ENCODE results near the gene MESP2. TPM values are rescaled to one million over a fixed set of nuclear protein-coding genes. Genes with fewer than 3 reads are reported as not detected.

The MESP2 gene
- polyA plus RNA-seq, 1 donor = 0.35 TPM

DNA sequence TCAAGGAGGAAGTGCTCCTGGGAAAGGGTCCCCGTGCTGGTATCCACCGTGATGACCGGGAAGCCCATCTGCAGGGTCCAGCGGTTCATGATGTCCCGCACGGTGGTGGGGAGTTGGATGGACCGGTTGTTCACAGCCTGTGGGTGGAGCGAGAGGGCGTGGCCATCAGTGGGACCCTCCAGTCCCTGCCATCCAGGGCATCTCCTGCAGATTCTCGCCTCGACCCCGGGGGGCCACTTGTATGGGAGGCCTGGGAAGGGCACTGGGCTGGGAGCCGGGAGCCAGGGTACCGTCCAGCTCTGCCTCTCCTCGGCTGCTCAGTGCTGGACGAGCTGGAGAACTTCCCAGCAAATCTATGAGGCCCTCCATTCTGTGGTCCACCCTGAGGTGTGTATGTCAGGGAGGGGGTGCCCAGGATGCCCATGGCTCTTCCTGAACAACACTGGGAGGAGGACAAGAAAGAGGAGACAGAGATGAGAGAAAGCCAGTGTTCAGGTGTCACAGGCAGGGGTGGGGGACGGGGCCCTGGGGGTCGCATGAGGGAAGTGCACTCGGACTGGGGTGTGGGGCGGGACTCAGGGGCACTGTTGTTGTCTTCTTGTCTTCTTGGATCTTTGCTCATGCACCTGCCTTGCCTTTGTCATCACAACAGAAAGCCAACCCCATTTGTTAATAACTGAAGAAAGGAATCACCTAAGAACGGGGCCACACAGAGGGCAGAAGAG lies 25.5 kb downstream of the MESP2 start:
- DNase-seq (ENCODE audit: low read depth) = no peak

DNA sequence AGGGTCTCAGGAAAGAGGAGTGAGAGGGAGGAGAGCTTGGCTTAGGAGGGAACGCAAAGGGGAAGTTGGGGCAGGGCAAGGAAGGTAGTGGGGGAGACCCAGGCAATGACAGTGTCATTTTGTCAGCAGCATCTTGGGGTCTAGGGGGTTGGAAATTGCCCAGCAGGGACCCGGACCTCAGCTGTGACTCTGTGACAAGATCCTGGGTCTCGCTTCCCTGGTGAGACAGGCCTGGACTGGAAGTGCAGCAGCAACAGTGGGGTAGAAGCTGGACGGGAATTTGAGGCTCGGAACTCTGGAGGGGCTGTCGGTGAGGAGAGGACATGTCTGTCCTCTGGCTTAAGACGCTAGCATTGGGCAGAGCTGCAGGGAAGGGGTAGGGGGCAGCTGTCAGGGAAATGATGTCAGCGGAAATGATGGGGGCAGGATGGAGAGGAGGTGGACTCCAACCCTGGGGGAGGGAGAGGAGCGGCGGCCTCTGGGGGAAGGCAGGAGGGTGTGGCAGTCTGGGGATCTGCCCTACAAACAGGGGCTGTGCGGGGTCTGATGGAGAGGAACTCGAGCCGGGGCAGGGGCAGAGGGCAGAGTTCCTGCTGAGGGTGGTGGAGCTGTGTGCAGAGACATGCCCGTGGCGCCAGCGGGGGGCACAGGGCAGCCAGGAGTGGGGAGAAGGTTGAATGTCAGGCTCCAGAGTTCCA lies 26.2 kb downstream of the MESP2 start:
- no peak for DNase-seq (ENCODE audit: low read depth)

DNA sequence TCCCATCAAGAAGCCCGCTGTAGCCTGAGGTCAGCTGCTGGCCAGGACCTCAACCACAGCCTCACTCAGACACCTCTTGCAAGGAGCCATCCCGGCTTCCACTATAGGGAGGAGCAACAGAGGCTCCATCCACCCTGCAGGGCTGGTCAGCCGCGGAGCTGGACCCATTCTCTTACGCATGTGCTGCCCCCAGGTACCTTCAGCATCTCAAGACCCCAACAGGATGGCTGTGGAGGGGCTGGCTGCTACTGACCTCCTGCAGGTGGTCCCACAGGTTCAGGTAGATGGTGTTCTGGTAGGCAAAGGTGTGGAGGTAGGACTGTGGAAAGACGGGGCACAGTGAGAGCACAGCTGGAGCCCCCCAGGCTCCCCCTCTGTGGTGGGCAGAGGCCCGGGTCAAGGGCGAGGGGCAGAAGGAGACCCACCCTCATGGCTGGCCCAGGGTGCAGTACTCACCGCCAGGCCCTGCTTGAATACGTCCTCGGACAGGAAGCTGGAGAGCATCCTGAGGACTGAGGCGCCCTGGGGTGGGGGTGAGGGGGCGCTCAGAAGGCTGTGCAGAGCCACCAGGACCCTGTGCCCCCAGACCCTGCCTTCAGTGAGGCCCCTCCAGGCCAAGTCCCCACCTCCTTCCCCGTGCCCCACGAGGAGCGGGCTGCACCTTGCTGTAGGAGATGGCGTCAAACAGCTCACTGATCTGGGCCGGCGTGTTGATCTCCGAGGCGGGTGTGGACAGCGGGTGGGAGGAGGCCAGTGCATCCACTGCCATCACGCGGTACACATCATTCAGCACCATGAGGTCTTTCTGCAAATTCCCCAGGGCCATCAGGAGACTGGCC lies 27.1 kb downstream of the MESP2 start:
- no peak for DNase-seq (ENCODE audit: low read depth)

DNA sequence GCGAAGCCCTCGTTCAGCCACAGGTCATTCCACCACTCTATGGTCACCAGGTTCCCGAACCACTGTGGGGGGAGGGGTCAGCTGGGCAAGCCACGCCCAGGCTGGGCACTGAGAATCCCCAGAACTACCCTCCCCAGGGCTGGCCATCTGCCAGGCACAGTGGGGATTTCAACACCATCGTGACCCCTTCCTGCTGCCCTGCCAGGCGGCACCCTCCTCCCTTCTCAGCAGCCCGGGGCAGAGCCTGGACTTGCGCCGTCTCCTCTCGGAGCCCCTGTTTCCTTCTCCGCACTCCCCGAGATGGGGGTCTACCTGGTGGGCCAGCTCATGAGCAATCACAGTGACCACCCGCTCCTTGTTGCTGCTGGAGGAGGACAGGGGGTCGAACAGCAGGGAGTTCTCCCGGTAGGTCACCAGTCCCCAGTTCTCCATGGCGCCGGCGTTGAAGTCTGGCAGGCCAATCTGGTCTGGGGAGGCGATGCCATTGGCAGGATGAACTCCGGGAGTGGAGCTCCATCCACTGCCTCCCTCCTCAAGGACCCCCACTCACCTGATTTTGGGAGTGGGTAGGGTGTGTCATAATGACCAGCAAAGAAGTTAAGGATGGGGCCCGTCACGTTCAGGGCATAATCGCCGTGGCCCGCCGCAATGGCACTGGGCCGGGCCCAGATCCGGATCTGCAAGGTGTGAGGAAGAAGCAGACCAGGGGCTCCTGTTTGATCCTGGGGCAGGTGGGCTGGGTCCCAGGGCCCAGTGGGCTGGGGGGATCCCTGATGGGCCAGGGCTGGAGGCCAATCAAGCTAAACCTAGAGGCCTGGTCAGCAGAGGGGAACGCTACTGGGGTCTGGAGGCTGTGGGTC lies 28.0 kb downstream of the MESP2 start:
- DNase-seq (ENCODE audit: low read depth) = no peak

DNA sequence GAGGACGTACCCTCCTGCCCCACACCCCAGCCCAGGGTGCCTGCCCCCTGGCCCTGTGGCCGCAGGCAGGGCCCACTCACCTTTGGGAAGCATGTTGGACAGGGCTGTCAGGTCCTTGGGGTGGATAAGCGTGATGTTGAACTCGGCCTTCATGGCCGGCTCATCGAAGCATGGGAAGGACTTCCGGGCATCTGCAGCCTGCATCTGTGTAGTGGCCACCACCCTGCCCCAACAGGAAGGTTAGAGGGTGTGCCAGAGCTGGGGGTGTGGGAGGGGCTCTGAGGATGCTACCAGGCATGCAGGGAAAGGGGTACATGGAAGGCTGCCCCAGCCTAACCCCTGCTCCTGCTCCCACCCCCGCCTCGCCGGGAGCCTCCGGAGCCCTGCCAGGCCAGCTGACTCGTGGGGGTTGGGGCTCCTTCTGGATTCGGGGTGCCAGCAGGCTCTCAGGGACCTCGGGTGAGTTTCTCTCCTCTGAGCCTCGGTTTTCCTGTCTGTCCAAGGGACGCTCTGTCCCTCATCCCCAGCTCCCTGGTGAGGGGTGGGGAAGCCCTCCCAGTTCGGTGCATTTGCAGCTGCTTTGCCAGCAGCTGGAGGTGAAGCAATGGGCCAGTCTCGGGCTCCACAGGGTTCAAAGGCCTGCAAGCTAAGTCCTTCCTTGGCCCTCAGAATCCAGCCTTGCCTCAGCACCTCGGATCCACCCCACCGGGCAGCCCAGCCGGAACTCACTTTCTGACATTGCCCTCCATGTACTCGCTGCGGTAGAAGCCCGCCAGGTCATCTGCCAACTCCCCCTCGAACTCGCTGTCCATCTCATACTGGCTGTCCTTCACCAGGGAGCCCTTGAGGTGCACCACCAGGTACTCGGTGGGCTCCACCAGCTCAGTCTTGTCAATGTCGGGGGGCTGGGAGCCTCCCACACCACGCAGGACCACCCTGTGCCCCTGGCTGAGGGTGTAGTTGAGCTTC lies 29.4 kb downstream of the MESP2 start:
- no peak for DNase-seq (ENCODE audit: low read depth)

DNA sequence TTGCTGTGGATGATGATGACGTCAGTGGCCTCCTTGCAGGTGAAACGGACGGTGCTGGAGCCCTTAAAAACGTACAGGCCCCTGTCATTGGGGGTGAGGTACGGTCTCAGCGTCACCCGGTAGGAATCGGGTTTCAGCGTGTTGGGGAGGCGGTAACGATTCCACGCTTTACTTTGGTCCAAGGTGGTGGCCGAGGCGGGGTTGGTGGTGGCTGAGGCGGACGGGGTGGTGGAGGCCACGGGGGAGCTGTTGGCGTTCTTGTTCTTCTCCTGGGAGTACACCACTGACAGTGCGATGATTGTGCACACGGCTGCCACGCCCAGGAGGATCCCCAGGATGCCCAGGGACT lies 30.1 kb downstream of the MESP2 start:
- DNase-seq (ENCODE audit: low read depth) = no peak

DNA sequence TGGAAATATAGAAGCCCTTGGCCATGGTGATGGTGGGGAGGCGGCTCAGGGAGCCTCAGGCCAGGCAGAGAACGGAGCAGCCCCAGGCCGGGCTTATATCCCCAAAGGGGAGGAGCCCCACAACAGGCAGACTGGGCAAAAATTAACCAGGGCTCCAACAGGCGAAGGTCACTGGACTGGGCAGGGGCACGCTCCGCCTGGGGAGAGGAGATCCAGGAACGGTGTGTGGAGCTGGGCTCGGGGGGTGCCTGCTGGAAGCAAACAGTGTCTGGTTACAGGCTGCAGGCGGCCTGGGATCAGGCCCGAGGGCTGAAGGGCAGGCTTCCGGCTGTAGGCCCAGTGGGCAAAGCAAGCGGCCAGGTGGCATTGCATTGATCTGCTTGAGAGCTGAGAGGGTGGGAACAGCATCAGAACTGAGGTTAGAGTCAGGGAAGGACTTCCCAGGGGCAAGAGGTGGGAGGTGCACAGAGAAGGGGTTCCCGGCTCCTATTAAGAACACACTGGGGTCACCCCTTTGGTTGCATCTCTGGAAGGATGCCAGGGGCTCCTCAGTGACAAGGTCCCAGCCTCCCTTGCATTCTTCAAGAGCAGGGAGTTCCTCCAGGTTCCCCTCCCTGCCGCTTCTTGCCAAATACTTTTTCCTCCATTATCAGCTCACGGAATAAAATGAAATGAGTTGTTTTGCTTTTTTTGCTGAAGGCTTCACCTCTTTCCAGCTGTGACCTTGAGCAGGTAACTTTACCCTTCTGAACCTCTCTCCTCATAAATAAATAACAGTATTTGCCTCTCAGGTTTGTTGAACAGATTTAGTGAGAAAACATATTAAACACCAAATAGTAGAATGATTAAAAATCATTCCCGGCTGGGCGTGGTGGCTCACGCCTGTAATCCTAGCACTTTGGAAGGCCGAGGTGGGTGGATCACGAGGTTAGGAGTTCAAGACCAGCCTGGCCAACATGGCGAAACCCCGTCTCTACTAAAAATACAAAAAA lies 30.7 kb downstream of the MESP2 start:
- DNase-seq (ENCODE audit: low read depth) = no peak

DNA sequence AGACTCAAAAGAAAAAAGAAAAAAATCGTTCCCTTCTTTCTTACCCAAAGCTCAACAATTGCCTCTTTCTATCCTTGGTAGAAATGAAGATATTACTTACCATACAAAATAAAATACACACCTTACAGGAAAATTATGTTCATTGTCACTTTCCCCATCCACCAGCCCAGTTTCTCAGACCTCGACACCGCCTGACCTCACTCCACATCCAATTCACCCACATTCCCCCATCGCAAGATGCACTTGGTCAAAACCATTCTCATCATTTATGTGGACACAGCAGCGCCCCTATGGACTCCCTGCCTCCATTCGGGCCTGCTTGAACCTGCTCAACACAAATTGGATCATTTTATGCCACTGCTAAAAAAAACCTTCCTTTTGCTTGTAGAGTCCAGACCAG lies 31.6 kb downstream of the MESP2 start:
- no peak for DNase-seq (ENCODE audit: low read depth)

DNA sequence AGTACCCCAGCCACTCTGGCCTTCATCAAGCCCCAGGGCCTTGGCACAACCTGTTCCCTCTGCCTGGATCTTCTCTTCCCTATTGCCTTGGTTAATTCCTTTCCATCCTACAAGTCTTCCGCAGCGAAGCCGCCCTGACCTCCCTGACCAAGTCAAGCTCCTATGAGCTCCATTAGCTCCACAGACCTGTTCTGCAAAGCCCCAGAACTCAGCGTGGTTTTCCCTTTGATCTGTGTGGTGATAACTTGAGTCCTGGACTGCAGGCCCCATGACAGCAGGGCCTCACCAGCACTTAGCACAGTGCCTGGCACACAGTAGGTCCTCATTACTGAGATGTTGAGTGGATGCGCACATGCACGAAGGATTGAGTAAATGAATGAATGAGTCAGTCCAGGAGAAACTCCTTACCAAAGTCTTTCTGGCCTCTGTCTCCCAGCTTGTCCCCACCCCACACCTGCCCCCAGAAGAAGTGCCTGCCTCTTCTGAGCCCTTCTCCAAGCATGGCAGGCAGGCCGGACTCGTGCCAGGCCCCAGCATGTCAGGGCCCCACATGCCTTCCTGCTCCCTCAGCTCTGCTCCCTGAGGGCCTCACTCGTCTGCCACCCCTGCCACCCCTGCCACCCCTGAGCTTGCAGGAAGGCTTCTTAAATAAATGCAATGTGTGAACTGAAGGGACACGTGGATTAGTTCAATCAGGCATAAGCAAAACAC lies 32.2 kb downstream of the MESP2 start:
- DNase-seq (ENCODE audit: low read depth) = no peak

DNA sequence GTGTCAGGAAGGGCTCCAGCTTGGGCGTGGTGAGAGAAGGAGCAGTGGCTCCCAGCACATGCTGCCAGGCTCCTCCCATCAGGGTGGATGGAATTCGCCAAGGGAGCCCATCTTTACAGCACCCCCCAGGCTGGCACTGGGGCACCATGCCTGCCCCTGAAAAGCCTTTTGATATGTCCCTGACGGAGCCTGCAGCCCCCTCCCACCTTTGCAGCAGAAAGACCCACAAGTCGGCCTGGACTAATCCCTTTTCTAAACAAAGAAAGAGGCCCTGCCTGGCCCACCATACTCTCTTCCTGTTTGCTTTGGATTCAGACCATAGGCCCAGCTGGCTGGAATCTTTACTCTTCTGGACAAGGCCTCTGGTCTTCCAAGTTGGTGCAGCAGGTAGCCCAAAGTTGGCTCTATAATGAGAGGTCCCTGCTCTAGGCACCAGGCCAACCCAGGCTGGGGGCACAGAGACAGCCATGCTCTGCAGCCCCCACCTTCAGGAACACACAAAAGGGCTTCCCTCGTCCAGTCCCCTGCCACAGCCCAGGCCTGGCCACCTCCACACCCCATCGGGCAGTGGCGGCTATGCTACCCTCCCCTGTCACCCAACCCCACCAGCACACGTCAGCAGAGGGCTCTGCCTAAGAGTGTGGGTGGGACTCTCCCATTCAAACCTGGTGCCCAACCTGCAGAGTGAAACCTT lies 33.1 kb downstream of the MESP2 start:
- no peak for DNase-seq (ENCODE audit: low read depth)

DNA sequence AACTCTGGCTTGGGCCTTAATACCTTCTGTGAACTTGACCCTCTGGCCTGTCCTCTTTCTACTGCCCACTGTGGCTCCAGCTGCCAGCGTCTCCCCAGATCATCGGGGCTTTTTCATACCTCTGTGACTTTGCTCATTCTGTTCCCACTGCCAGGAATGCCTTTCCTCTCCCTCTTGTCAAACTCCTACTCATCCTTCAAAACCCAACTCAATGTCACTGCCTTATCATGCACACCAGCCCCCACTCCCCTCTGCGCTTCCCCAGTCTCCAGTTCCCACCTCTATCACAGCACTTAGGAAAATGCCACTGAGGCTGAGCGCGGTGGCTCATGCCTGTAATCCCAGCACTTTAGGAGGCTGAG lies 33.6 kb downstream of the MESP2 start:
- DNase-seq (ENCODE audit: low read depth) = no peak

DNA sequence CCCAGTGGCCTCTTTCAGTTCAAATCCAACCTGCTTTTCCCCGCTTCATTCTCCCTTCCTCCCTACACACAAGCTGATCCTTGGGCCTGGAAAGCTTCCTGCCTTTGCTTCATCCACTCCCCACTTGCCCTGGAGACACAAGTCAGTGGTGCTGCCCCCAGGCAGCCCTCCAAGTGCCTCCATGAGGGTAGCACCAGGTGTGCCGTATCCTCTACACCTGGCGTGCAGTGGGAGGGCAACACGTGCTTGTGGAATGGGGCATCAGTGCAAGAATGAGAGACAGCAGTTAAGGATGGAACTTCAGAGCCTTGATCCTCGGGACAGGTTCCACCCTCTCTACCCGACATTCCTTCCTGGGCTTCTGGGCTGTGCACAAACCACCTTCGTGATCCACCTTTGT lies 34.7 kb downstream of the MESP2 start:
- no peak for DNase-seq (ENCODE audit: low read depth)

DNA sequence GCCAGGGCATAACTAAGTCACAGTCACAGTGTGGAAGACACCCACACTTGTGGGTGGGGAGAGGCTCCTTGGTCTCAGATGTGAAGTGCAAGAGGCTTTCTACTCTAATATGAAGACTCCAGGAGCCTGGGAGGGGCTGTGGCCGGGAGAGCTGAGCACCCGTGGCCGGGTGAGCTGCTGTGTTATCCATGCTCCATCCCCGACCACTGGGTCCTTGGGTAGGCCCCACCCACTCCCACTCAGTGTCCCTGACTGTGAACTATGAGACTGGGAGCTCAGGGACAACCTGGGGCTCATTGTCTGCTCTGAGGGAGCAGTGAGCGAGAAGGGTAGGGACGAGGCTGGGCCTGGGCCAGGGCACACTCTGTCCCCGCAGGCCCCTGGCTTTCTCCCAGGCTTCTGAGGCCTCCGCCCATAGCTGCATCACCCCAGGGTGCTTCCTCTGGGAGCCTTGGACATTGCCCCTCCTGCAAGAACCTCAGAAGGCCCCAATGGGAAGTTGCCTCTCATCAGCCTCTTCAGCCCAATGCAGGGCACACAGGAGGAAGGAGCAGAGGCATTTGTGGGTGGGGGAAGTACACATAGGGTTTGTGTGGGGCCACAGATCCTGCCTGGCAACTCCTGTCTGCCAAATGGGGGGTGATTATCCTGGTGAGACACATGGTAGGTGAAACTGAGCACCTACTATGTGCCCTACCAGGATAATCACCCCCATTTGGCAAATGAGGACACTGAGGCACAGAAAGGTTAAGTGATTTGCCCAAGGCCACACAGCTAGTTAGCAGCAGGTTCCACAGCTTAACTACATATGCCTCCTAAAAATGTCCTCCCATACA lies 36.1 kb downstream of the MESP2 start:
- no peak for DNase-seq (ENCODE audit: low read depth)

DNA sequence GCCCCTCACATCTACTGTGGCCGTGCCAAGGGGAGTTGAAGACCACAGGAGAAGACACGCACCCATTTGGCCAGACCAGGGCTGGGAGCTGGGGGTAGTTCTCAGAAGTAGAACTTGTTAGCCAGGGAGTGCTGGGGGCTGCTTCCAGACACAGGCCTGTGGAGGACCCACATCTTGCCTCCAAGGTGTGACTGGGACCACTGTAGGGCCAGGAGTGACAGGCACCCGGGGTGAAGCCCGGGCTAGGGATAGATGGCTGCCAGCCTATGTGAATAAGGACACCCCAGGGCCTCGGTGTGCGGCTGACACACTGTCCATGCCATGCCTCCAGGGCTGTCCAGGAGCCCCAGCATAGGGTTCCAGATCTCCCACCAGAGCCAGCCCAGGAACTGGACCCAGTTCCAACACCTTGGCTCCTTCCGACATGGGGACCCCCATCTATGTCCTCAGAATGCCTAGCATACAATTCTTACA lies 36.8 kb downstream of the MESP2 start:
- DNase-seq (ENCODE audit: low read depth) = no peak

DNA sequence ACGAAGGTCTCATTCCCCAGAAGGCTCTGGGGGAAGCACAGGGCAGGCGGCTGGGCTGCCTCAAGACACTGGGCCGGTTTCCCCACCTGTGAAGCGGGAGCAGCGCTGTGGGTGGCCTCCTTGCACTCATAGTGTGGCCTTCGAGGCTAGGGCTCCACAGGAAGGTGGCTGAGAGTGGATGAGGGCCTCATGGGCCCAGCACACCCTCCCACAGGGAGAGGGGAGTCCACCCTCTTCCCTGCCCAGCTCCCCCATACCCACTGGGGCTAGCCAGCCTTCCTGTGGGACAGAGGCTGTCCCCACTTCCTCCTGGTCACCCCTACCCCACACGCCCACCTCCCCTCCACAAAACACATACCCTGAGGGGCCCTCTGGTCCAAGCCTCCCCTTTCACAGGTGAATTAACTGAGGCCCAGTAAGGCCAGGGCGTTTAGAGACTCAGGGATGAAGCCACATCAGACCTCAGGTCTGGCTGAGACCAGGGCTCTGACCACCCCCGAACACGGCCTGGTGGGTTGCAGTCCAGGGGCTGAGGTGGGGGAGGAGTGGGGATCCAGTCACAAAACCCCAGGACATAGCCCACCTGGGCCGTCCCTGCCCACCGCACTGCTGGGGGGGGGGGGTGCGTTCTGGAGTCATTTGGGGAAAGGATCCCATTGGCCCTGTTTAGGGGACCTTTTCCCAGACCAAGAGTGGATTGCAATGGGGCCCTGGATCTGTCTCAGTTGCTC lies 37.4 kb downstream of the MESP2 start:
- no peak for DNase-seq (ENCODE audit: low read depth)

DNA sequence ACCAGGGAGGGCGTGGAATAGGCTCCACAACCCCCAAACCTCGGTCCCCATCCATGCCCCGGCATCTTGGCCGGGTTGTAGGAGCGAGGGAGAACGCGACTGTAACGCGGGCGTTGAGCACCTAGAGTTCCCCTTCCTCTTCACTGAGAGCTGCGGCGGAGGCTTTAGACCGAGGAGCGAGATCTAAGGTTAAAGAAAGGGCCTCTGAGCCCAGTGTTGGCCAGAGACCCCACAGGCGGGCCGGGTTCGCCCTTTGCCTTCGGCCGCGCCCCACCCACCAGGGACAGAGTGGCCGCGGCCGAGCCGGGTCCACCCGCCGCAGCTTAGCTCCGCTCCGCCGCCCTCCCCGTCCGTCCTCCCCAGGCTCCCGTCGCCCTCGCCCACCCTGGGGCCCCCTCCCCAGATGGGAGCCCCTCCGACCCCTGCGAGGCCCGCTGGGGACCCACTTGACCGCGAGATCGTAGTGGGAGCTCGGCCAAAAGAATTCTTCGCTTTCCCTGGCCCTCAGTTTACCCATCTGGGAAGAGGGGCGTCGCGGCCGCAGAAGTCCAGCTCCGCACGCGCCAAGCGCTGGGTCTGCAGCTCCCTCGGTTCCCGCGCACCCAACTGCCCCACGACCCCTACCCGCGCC lies 38.1 kb downstream of the MESP2 start:
- DNase-seq (ENCODE audit: low read depth) = no peak

All from forelimb muscle (tissue), 1 donor.